Activated T-helper 1 cell treated with anti-CD3 and anti-CD28 coated beads, Interleukin-12 subunit alpha, Interleukin-12 subunit beta, Interleukin-2, Interleukin-4 antibody, amounts not matched to agents 30 ng/mL and 10 ng/mL and 1 ng/mL, durations not matched to agents 14 hours and 24 hours and 36 hours (primary cell): ENCODE data around the gene ENTPD1. TPM values are rescaled to one million over a fixed set of nuclear protein-coding genes. Genes with fewer than 3 reads are reported as not detected.

ENCODE experiments used
- DNase-seq: peaks from one replicate; pipeline ENCODE4 v3.0.0; 2021; ENCODE audit warnings: low spot score
- H3K27ac Mint-ChIP-seq: one replicate; pipeline ENCODE4 v1.8.0; 2021; ENCODE audit warnings: mild to moderate bottlenecking, mixed read lengths
- H3K27me3 Mint-ChIP-seq: one replicate; pipeline ENCODE4 v1.8.0; 2022; ENCODE audit warnings: mild to moderate bottlenecking, moderate library complexity, mixed read lengths; ENCODE audit not compliant: insufficient read depth
- H3K36me3 Mint-ChIP-seq: one replicate; pipeline ENCODE4 v1.8.0; 2021; ENCODE audit warnings: low read depth, mixed read lengths
- H3K4me1 Mint-ChIP-seq: one replicate; pipeline ENCODE4 v1.8.0; 2021; ENCODE audit warnings: low read depth, mixed read lengths
- H3K4me3 Mint-ChIP-seq: one replicate; pipeline ENCODE4 v1.8.0; 2021; ENCODE audit warnings: mild to moderate bottlenecking, moderate library complexity, mixed read lengths
- H3K9me3 Mint-ChIP-seq: one replicate; pipeline ENCODE4 v1.8.0; 2021; ENCODE audit warnings: mixed read lengths
- intact Hi-C: fragments of 100-400 bp; cut with micrococcal nuclease; formaldehyde crosslinking; loops from one replicate; pipeline ENCODE4 v1.15.1; 2024
- total RNA-seq: library from RNA; stranded (reverse); gene quantifications from 2 replicates; pipeline ENCODE4 v1.2.3, GENCODE V29; 2022

ENTPD1 gene
- total RNA-seq, 1 donor from 2014 or later, result 26.3 TPM

GRCh38 chr10:95830044-95830443 is 74.1 kb downstream of the ENTPD1 start:
- Mint-ChIP-seq H3K4me1 (peaks cover 56% of the 10 kb centered on the region), H3K36me3 (peaks cover 24% of the 10 kb centered on the region), H3K4me3 (no peak overlapping the region), H3K9me3 (peaks cover 5% of the 10 kb centered on the region), H3K27me3 (no peaks in the 10 kb centered on the region), H3K27ac (peak overlapping the region; percentile 100)
- intact Hi-C loops, result no loop called here
- no peak for DNase-seq

GRCh38 chr10:95831076-95831475 is 75.1 kb downstream of the ENTPD1 start:
- no peak for DNase-seq
- no peaks in the 10 kb centered on the region for H3K27me3 Mint-ChIP-seq
- H3K9me3 Mint-ChIP-seq, result peaks cover 10% of the 10 kb centered on the region
- peaks cover 66% of the 10 kb centered on the region for H3K4me1 Mint-ChIP-seq
- intact Hi-C loops, result no loop called here
- peak overlapping the region; percentile 100 for H3K27ac Mint-ChIP-seq
- peak overlapping the region; percentile 86 for H3K4me3 Mint-ChIP-seq
- peaks cover 29% of the 10 kb centered on the region for H3K36me3 Mint-ChIP-seq

DNA sequence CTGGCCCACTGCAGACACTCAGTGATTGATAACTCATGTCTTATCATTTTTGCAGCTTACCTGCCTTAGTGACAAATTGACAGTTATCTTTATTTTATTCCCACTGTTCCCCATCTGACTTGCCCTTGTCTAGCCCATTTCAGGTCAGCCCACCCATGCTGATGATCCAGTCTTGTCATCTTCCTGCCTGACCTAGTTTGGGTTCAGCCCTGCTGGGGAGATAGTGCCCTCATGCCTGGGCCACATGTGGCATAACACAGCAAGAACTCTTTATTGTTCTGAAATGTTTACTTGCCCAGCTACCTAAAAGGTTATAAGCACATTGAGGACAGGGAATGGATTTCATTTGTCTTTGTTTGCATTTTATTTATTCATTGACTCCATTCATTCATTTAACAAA is 75.6 kb downstream of the ENTPD1 start:
- Mint-ChIP-seq H3K27ac (peak overlapping the region; percentile 100), H3K4me1 (peaks cover 66% of the 10 kb centered on the region), H3K4me3 (peak overlapping the region; percentile 86), H3K36me3 (peaks cover 27% of the 10 kb centered on the region), H3K9me3 (peaks cover 9% of the 10 kb centered on the region), H3K27me3 (no peaks in the 10 kb centered on the region)
- intact Hi-C loops, result no loop called here
- no peak for DNase-seq

DNA sequence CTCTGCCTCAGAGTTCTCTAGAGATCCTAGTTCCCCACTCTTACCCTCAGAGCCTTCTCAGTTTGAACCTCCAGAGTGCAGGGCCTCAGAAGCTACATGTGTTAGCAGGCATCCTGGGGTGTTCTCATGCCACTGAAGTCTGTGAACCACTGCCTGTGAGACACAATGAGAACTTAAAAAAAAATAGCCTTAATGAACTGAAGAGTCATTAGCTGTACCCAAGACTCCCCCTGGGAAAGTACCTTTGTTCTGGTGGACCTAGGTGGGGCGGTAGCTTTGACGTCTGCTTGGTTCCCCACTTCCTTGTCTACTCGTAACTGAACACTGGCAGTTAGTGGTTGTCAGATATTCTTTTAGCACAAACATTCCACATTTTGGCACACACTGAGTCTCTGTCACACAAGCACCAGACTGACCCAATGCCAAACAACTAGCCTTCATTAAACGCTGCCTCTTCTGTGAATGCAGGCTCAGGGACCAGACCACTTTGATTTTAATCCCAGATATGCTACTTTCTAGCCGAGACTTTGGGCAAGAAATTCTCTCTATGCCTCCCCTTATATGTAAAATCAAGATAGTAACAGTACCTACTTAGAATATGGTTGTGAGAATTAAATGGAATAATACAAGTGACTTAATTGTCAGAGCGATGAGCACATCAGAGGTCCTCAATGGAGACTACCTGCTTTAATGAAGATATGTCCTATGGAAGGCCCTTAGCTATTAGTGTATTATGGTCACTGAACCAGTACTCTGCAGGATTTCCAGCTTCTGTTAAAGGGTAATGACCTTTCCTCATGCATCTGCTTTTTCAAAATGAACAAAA is 76.5 kb downstream of the ENTPD1 start:
- intact Hi-C loops, result loop anchor here (1.0 to 2.0 kb wide), 7 partner anchors 8 to 138 kb away; no protein-coding TSS in a partner anchor
- peaks cover 7% of the 10 kb centered on the region for H3K9me3 Mint-ChIP-seq
- peaks cover 73% of the 10 kb centered on the region for H3K4me1 Mint-ChIP-seq
- peak overlapping the region; percentile 100 for H3K27ac Mint-ChIP-seq
- peak overlapping the region; percentile 86 for H3K4me3 Mint-ChIP-seq
- DNase-seq, result peak; percentile 71
- no peaks in the 10 kb centered on the region for H3K27me3 Mint-ChIP-seq
- peaks cover 25% of the 10 kb centered on the region for H3K36me3 Mint-ChIP-seq

DNA sequence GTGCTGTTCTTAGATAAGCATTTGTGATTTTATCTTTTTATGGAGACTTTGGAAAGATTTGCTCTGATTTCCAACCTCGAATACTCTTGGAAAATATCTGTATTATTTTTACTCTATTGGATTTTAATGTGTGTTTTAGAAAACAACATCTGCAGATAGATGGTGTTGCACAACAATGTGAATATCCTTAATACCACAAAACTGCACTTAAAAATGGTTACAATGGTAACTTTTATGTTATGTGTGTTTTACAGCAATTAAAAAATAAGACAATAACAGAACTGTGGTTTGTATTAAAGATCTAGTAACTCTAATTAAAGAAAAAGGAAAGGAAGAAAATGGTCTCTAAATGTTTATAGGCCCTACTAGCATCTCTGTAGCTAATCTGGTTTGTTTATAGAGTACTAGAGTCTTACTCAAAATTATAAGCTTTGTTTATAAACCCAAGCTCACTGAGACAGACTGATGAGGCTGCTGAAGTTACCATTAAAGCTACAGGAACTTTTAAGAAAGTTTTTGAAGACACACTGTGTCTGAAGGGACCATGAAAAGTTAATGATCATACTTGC is 77.2 kb downstream of the ENTPD1 start:
- Mint-ChIP-seq H3K4me1 (peaks cover 80% of the 10 kb centered on the region), H3K36me3 (peaks cover 22% of the 10 kb centered on the region), H3K9me3 (peaks cover 7% of the 10 kb centered on the region), H3K4me3 (peak overlapping the region; percentile 86), H3K27me3 (no peaks in the 10 kb centered on the region), H3K27ac (peak overlapping the region; percentile 100)
- intact Hi-C loops, result loop anchor here (2.0 kb wide), 1 partner anchor 138 kb away; no protein-coding TSS in a partner anchor
- no peak for DNase-seq

- intact Hi-C loops, result no loop called here
- Mint-ChIP-seq H3K4me1 (peaks cover 88% of the 10 kb centered on the region), H3K27ac (peak overlapping the region; percentile 93), H3K9me3 (peaks cover 7% of the 10 kb centered on the region), H3K36me3 (peaks cover 24% of the 10 kb centered on the region), H3K4me3 (peak overlapping the region; percentile 40), H3K27me3 (no peaks in the 10 kb centered on the region)
- no peak for DNase-seq
Observed at GRCh38 chr10:95834406-95834805, 78.4 kb downstream of the ENTPD1 start.

DNA sequence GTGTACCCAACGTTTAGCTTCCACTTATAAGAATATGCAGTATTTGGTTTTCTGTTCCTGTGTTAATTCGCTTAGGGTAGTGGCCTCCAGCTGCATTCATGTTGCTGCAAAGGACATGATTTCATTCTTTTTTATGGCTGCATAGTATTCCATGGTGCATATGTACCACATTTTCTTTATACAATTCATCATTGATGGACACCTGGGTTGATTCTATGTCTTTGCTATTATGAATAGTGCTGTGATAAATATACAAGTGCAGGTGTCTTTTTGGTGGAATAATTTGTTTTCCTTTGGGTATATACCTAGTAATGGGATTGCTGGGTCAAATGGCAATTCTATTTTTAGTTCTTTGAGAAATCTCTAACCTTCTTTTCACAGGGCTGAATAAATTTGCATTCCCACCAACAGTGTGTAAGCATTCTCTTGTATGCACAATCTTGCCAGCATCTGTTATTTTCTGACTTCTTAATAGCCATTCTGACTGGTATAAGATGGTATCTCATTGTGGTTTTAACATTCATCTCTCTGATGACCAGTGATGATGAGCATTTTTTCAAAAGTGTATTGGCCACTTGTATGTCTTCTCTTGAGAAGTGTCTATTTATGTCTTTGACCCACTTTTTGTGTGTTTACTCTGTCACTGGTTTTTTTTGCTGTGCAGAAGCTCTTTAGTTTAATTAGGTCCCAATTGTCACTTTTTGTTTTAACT is 79.3 kb downstream of the ENTPD1 start:
- Mint-ChIP-seq H3K4me1 (peaks cover 86% of the 10 kb centered on the region), H3K27ac (peak overlapping the region; percentile 94), H3K36me3 (peaks cover 23% of the 10 kb centered on the region), H3K9me3 (peaks cover 7% of the 10 kb centered on the region), H3K4me3 (peak overlapping the region; percentile 23), H3K27me3 (no peaks in the 10 kb centered on the region)
- no peak for DNase-seq
- intact Hi-C loops, result loop anchor here (1.0 kb wide), 1 partner anchor 51 kb away; no protein-coding TSS in a partner anchor

GRCh38 chr10:95835911-95836310 is 79.9 kb downstream of the ENTPD1 start:
- peaks cover 86% of the 10 kb centered on the region for H3K4me1 Mint-ChIP-seq
- intact Hi-C loops, result loop anchor here (1.0 kb wide), 1 partner anchor 52 kb away; no protein-coding TSS in a partner anchor
- H3K27me3 Mint-ChIP-seq, result no peaks in the 10 kb centered on the region
- peak overlapping the region; percentile 23 for H3K4me3 Mint-ChIP-seq
- no peak for DNase-seq
- H3K9me3 Mint-ChIP-seq, result peaks cover 7% of the 10 kb centered on the region
- H3K36me3 Mint-ChIP-seq, result peaks cover 20% of the 10 kb centered on the region
- peak overlapping the region; percentile 94 for H3K27ac Mint-ChIP-seq

DNA sequence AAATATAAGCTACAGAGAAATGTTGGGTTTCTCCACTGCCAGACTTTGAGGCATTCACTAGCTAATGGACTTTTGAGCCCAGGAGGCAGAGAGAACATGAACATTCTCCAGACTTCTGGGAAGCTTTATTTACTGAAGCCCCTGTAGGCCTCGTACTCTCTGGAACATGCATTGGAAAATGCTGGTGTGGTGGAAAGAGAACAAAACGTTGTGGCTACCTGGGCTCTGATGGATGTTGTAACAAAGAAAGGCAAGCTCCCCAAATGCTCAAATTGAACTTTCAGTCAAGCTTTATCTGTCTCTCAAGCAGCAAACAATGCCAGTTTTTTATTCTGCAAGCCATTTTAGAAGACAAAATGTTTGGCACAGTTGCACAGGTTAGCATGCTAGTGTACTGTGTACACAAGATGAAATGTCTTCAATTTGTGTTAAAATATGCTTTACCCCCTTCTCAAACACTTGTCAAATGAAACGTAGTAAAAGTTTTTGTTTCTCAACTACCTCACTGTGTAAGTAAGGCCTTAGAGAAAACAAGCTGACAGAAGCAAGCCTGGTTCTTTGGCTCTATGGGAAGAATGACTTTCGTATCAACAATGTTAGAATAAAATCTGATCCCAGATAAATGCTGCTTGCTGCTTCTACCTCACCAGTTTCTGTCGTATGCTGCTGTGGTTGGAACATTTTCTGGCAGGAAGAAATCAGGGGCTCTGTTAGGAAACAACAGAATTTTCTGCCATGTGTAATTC is 80.8 kb downstream of the ENTPD1 start:
- H3K9me3 Mint-ChIP-seq, result peaks cover 7% of the 10 kb centered on the region
- no peak overlapping the region for H3K4me3 Mint-ChIP-seq
- H3K27ac Mint-ChIP-seq, result peak overlapping the region; percentile 87
- peaks cover 83% of the 10 kb centered on the region for H3K4me1 Mint-ChIP-seq
- H3K27me3 Mint-ChIP-seq, result no peaks in the 10 kb centered on the region
- peaks cover 16% of the 10 kb centered on the region for H3K36me3 Mint-ChIP-seq
- intact Hi-C loops, result no loop called here
- DNase-seq, result no peak

DNA sequence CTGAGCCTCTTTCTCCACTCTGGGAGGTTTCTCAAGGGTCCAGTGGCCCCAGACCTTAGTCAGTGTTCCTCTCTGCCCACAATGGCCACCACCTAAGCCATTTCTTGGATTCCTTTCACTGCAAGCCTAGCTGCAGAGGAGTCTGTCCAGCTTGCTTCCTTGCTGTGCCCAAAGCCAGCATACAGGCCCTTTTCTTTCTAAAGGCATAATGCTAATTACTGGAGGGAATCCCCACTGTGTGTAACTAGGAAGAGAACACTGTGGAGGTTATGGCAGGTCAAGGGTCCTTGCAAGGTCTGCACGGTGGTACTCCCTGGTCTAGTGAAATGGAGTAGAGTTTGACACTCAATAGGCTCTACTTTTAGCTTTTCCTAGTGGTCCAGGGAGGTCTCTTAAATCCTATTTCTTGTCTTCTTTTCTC is 81.4 kb downstream of the ENTPD1 start:
- H3K36me3 Mint-ChIP-seq, result peaks cover 16% of the 10 kb centered on the region
- peaks cover 83% of the 10 kb centered on the region for H3K4me1 Mint-ChIP-seq
- H3K27me3 Mint-ChIP-seq, result no peaks in the 10 kb centered on the region
- peak overlapping the region; percentile 87 for H3K27ac Mint-ChIP-seq
- no peak for DNase-seq
- intact Hi-C loops, result no loop called here
- H3K4me3 Mint-ChIP-seq, result peak overlapping the region; percentile 1
- peaks cover 7% of the 10 kb centered on the region for H3K9me3 Mint-ChIP-seq

GRCh38 chr10:95837783-95838182 is 81.8 kb downstream of the ENTPD1 start:
- H3K36me3 Mint-ChIP-seq, result peaks cover 17% of the 10 kb centered on the region
- peaks cover 7% of the 10 kb centered on the region for H3K9me3 Mint-ChIP-seq
- H3K27me3 Mint-ChIP-seq, result no peaks in the 10 kb centered on the region
- H3K27ac Mint-ChIP-seq, result peak overlapping the region; percentile 87
- H3K4me3 Mint-ChIP-seq, result peak overlapping the region; percentile 1
- peaks cover 80% of the 10 kb centered on the region for H3K4me1 Mint-ChIP-seq
- no peak for DNase-seq
- intact Hi-C loops, result no loop called here

DNA sequence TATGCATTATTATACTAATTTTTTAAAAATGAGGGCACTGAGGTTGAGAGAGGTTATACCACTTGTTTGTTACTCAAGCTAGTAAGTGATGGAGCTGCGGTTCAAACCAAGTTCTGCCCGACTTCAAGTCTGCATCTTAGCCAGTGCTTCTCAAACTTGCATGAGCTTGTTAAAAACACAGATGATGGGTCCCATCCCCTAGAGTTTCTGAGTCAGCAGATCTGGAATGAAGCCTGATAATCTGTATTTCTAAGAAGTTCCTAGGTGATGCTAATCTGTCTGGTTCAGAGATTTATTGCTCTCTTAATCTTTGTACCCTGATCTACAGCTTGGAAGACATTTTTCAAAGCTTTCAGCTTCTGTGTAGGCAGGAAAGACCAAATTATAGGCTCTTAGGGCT is 84.2 kb downstream of the ENTPD1 start:
- intact Hi-C loops, result loop anchor here (1.0 kb wide), 2 partner anchors 8 to 82 kb away; no protein-coding TSS in a partner anchor
- H3K4me1 Mint-ChIP-seq, result peaks cover 81% of the 10 kb centered on the region

More for the DNA sequence above, 84.2 kb downstream of the ENTPD1 start:
- Mint-ChIP-seq H3K4me3 (no peak overlapping the region), H3K36me3 (peaks cover 16% of the 10 kb centered on the region), H3K27me3 (no peaks in the 10 kb centered on the region), H3K9me3 (peaks cover 5% of the 10 kb centered on the region), H3K27ac (peak overlapping the region; percentile 83)
- no peak for DNase-seq
